NB4 (cell line): ENCODE measurements around the gene AGBL1.

Source experiments
- DNase-seq: peaks from one replicate; pipeline ENCODE4 v3.0.0; 2010; ENCODE audit warnings: low read depth
- H3K4me3 ChIP-seq: one replicate; pipeline ENCODE4 v1.5.1; 2011; ENCODE audit warnings: mild to moderate bottlenecking, low read depth, low read length, moderate library complexity
- CTCF ChIP-seq: IDR thresholded peaks from one replicate; pipeline ENCODE4 v1.5.1; 2012; ENCODE audit warnings: low read depth, low read length
- MYC ChIP-seq: IDR thresholded peaks from 2 replicates; pipeline ENCODE4 v1.6.1; 2011; ENCODE audit warnings: low read depth, low read length
- POLR2A ChIP-seq: IDR thresholded peaks from 2 replicates; pipeline ENCODE4 v1.6.1; 2011; ENCODE audit warnings: mild to moderate bottlenecking; ENCODE audit not compliant: insufficient read length; ENCODE audit errors: extremely low read depth
- TF ChIP-seq, protein P1 (sequence below): IDR thresholded peaks from 2 replicates; pipeline ENCODE4 v1.6.1; 2011; ENCODE audit warnings: low read depth, low read length

Gene AGBL1

GRCh38 chr15:86541540-86541939 lies 461.9 kb downstream of the AGBL1 start:
- H3K4me3 ChIP-seq, result no peak overlapping the region
- TF ChIP-seq POLR2A, result no peak
- TF ChIP-seq MYC, result no peak
- TF ChIP-seq CTCF, result no peak
- TF ChIP-seq, protein P1, sequence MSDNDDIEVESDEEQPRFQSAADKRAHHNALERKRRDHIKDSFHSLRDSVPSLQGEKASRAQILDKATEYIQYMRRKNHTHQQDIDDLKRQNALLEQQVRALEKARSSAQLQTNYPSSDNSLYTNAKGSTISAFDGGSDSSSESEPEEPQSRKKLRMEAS, result no peak
- DNase-seq, result no peak

- TF ChIP-seq POLR2A (no peak), MYC (no peak), CTCF (no peak)
- TF ChIP-seq, protein P1, result no peak
- no peak overlapping the region for H3K4me3 ChIP-seq
- no peak for DNase-seq
Measured at GRCh38 chr15:86550075-86550474, 470.4 kb downstream of the AGBL1 start.

- TF ChIP-seq, protein P1, result no peak
- TF ChIP-seq MYC (no peak), CTCF (no peak), POLR2A (no peak)
- no peak overlapping the region for H3K4me3 ChIP-seq
- peak; percentile 9 for DNase-seq
Measured at GRCh38 chr15:86553108-86553507, 473.4 kb downstream of the AGBL1 start.

DNA sequence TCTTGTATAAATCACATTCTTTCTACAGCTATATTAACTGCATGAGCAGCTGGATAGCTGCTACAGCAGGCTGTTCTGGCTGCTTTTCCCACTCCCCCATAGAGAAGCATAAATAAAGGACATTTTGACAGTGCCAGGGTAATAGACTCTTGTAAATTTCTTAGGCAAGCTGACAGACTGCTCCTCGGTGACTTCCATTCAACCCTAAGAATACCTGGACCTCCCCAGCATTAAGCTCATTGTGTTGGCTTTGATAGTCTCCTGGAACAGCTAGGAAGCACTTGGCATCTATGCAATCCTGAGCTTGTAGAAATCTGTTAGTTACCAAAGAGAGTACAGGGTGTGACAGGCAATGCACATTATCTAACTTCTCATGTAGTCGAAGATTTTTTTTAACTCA lies 475.4 kb downstream of the AGBL1 start:
- H3K4me3 ChIP-seq, result no peak overlapping the region
- TF ChIP-seq, protein P1, result no peak
- no peak for TF ChIP-seq MYC
- TF ChIP-seq POLR2A, result no peak
- TF ChIP-seq CTCF, result no peak
- no peak for DNase-seq

- DNase-seq, result no peak
- no peak for TF ChIP-seq CTCF
- TF ChIP-seq POLR2A, result no peak
- TF ChIP-seq MYC, result no peak
- TF ChIP-seq, protein P1, result no peak
- no peak overlapping the region for H3K4me3 ChIP-seq
Measured at GRCh38 chr15:86555939-86556338, 476.3 kb downstream of the AGBL1 start.
